Measurements from ENCODE around the gene C3orf49.
A peak's percentile ranks its signal among the peaks of the same experiment; 100 is the strongest.

C3orf49 gene, protein sequence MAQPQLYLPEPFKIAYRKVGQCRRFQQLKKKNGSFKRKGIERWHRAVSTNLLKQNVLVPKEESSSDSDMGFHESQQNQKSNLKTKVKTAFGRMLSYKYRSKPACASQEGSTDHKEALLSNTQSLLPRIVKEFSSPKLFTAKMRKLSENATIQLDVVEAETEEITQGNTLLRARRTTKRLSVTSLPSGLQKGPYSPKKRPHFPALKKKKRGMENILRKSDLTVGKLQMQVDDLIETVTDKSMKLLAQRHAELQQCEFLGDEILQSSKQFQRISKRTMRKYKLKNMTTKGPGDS

DNA sequence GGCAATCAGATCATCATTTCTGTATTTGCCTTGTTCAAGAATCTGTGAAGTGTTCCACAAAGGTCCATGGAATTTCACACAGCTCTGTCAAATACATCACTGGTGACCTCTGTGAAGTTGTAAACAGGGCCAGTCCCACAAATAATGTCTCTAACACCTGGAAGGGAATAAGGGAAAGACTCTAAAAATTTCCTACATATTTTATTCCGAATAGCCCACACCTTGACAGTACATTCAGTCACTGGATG is at the start of gene C3orf49:
Gene C3orf49, plus strand, starts transcription at position 149 of the 248 bp plus-strand sequence. CDS start 173 bp downstream, outside the sequence.
- no peak for DNase-seq

- DNase-seq: no peak
Observed at GRCh38 chr3:63774781-63775180, 44.3 kb upstream of the C3orf49 start.

GRCh38 chr3:63779227-63779626 is 39.9 kb upstream of the C3orf49 start:
- no peak for DNase-seq

DNA sequence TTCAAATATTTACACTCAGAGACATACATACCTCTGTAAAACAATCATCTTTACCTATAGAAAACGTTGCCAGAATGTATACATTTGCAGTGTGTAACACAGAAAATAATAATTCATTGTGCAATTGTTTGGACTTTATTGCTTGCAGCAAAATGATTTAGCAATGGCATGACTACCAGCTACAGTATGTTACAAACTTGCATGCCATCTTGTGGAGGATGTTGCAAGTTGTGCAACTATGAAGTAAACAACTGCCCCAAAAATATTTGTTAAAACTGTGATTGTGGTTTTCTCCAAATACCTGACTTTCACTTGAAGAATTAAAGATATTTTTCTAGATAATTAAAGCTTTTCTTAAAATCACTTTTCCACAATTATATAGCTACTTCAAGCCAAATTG is 27.1 kb upstream of the C3orf49 start:
- peak; percentile 4 for DNase-seq

GRCh38 chr3:63795438-63795837 is 23.7 kb upstream of the C3orf49 start:
- no peak for DNase-seq

- no peak for DNase-seq
Observed at GRCh38 chr3:63798544-63798943, 20.6 kb upstream of the C3orf49 start.

DNA sequence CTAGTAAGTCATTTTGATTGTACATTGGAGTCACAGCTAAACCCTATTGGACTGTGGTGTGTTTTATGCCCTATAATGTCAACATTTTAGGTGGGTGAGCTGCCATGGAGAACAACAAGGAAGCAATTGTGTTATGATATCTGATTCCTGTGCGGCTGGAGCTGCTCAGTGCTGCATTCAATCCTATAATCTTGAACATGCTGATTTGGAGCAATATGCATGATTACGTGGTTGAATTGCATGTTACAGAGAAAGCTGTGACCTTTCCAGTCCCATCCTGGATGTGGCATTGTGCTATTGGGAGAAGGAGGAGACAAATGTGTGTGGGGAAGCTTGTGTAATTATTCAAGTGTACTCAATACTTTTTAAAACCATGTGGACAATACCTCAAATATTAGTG is 20.1 kb upstream of the C3orf49 start:
- no peak for DNase-seq

- no peak for DNase-seq
Observed at GRCh38 chr3:63800097-63800496, 19.0 kb upstream of the C3orf49 start.

DNA sequence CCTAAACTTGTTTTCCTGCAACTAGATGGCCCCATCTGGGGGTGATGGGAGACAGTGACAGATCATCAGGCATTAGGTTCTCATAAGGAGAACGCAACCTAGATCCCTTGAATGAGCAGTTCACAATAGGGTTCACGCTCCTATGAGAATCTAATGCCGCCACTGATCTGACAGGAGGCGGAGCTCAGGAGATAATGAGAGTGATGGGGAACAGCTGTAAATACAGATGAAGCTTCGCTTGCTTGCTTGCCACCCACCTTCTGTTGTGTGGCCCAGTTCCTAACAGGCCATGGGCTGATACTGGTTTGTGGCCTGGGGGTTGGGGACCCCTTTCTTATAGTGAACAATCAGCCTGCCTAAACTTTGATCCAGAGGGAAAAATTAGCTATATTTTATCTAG is 15.2 kb upstream of the C3orf49 start:
- no peak for DNase-seq

GRCh38 chr3:63807961-63808565 is 11.0 kb upstream of the C3orf49 start:
- no peak for DNase-seq

DNA sequence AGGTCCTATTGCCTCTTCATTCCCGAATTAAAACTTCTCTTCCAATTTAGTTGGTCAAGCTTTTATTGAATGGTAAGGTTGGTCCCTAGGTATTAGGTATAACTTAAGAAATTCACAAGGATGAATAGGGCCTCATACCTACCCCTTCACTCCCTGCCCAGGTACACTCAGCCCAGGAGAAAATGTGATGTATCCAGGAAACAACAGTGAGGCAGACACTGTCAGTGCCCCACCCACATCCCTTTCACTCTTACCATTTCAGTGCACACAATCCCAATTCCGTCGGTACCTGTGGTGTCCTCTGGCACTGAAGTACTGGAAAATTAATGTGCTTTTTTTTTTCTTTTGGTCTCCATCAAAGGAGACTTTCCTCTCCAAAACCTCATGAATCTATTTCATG is 10.5 kb upstream of the C3orf49 start:
- no peak for DNase-seq

DNA sequence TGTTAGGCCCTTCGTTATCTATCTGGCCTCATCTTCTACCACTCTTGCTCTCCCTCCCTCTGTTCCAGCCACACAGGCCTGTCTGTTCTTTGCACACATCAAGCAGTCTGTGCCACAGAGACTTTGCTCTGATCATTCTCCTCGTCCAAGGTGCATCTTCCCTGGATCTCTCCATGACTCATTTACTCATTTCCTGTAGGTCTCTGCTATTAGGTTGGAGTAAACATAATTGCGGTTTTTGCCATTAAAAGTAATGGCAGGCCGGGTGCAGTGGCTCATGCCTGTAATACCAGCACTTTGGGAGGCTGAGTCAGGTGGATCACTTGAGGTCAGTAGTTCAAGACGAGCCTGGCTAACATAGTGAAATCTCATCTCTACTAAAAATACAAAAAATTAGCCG is 9.5 kb upstream of the C3orf49 start:
- DNase-seq: no peak

GRCh38 chr3:63814237-63814636 is 4.9 kb upstream of the C3orf49 start:
- DNase-seq: no peak

DNA sequence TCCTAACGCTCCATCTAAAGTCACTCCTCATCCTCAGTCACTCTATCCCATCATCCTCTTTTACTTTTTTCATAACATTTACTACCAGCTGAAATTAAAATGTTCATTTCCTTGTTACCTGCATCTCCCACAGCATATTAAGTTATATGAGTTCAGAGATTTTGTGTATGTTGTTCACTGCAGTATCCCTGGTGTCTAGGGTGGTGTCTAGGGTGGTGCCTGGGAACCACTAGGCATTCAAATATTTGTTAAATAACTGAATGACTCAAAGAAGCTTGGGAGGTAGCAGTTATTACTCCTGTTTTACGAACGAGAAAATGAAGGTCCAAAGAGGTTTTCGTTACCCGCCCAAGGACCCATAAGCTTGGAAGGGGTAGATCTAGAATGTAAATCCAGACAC is 1.9 kb upstream of the C3orf49 start:
- no peak for DNase-seq

DNA sequence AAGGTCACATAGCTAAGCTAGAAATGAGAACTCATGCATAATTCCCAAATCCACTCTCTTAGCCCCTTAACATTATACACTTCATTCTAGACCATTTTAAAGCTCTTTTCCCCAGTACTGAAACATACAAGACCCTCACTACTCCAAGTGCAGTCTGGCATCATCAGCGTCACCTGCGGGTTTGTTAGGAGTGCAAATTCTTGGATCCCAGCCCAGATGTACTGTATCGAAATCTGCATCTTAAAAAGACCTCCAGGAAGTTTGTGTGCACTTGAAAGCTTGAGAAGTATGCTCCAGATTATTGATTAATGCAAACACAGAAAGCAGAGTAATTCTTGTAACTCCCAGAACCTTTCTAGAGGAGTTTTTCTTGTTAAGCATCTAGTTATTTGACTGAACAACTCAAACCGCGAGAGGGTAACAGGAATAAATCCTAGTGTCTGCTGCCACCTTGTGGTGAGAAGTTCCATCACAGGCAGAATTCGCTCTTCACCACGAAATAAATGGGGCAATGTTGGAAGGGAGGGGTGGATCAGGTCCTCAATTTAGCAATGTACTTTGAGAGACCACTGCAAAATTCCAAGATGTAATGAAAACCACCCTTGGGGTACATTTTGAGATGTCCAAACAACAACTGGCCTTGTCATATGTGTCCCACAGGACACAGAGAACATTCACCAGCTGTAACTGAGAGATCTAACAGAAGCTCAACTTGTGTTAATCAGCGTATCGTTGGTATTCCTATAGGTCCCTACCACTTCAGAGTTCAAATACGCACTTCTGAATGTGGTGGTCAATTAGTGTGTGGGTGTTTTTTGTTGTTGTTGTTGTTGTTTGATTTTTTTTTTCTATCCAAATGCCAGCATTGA is 583 bp upstream of the C3orf49 start:
- DNase-seq: peak; percentile 81

- DNase-seq: no peak
Observed at GRCh38 chr3:63824309-63824708, 5.2 kb downstream of the C3orf49 start.

- no peak for DNase-seq
Observed at GRCh38 chr3:63830526-63830925, 11.4 kb downstream of the C3orf49 start.

- no peak for DNase-seq
Observed at GRCh38 chr3:63832395-63832794, 13.3 kb downstream of the C3orf49 start.

DNA sequence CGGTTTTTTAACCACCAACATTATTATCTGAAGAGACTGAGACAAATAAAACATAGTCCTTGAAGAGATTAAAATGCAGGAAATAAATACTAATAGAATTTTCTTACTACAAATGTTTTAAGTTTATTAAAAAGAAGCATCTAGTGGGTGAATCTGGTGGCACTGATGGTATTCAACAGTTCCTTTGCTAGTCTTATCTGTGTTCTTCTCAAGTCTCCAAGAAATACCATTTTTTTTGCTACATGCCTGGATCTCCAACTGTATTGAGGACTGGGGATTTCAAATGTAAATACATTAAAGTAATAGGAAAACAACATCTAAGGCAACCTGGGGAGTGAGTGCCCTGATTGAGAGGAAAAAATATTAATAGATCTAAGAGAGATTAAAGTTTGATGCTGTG is 22.6 kb downstream of the C3orf49 start:
- DNase-seq: no peak

GRCh38 chr3:63842127-63842526 is 23.0 kb downstream of the C3orf49 start:
- DNase-seq: no peak

DNA sequence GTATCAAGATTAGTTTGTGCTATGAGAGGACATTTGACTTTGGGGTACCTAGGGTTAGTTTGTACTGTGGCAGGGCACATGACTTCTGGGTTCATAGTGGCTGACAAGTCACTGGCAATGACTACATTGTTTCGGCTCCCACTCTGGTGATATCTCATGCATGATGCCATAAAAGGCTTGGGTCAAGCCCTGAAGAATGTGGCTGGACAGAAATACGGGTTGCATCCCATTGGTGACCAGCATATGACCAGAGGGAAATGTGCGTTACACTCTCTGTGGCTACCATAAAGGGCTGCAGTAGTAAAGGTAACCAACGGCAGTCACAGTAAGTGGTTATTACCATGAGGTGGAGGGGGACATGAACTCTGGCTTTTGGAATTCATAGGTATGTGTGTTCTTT is 26.1 kb downstream of the C3orf49 start:
- DNase-seq: no peak

DNA sequence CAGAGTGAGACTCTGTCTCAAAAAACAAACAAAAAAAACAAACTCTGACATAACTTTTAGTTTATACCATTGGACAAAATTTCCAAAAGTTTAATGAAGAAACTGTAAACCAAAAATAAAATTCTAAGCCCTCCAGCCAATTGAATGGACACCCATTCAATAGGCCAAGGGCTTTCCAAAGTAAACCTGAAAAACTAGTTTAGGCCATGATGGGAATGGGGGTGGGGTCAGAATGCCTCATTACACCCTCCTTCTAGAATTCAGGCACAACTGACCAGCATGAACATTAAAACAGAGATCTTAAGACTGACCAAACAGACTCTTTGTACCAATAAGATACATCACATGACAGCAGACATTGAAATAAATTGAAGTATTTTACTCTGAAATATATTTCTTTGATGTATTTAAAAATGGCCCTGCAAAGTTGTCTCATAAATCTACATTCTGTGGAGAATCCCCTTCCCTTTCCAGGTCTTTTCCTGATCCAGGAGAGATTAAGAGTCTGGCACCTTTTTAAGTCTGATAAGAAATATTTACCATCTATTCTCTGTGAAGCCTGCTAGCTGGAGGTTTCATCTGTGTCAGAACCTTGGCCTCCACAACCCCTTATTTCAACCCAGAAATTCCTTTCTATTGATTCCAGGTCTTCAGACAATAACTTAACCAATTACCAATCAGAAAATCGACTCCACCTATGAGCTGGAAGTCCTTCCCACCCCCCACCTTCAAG is 28.8 kb downstream of the C3orf49 start:
- DNase-seq: no peak

DNA sequence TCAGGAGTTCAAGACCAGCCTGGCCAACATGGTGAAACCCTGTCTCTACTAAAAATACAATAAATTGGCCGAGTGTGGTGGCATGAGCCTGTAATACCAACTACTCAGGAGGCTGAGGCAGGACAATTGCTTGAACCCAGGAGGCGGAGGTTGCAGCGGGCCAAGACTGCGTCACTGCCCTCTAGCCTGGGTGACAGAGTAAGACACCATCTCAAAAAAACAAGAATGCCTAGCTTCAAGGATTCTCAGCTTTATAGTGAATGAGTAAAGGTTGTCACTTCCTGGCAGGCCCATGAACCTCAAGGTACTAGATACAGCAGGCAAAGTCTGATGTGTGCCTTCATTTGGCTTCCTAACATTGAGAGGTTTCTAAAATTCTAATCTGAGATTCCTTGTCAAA is 30.1 kb downstream of the C3orf49 start:
- no peak for DNase-seq

DNA sequence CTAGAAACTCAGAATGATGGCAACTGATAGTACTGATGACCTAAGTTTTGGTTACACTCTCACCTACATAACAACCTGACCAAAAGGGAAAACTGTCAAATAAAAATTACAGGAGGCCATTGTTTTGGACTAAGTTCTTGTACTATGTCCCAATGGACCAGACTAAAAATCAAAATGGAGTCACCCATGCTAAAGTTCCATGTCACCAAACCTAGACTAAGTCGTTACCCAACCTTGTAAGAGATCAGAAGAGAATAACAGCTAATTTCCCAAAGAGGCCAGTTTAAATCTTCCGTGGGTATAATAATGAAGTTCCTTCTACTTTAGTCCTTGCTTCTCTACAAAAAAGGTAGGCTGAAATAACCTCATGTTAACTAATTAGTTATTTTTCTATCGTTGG is 32.2 kb downstream of the C3orf49 start:
- DNase-seq: no peak

Data from midbrain (tissue), 1 donor.